ENCODE data around the gene DNAJB9. TPM values are rescaled to one million over a fixed set of nuclear protein-coding genes. Genes with fewer than 3 reads are reported as not detected.

Gene DNAJB9
- total RNA-seq, 3 donors from 2014 or later: 36.3 to 51.2 (median 41.0) TPM

GRCh38 chr7:108598153-108598552 lies 28.5 kb downstream of the DNAJB9 start:
- Histone ChIP-seq H3K4me3 (no peak overlapping the region), H3K4me1 (no peaks in the 10 kb centered on the region), H3K36me3 (no peaks in the 10 kb centered on the region), H3K9me3 (no peaks in the 10 kb centered on the region), H3K27me3 (no peaks in the 10 kb centered on the region), H3K27ac (no peak overlapping the region)
- DNase-seq (ENCODE audit: low spot score in 2 of 2): no peak
- intact Hi-C loops (cut with DNase I; ENCODE audit: low total_unique reads): no loop called here
- no peak for TF ChIP-seq POLR2AphosphoS5 (IDR thresholded peaks at IDR 0.05)
- no peak for TF ChIP-seq CTCF (IDR thresholded peaks at IDR 0.05)
- no peak for TF ChIP-seq POLR2A (IDR thresholded peaks at IDR 0.05)

GRCh38 chr7:108598914-108599580 lies 29.4 kb downstream of the DNAJB9 start:
- no peak for TF ChIP-seq POLR2A (IDR thresholded peaks at IDR 0.05)
- no peak for TF ChIP-seq CTCF (IDR thresholded peaks at IDR 0.05)
- TF ChIP-seq POLR2AphosphoS5 (IDR thresholded peaks at IDR 0.05): no peak

GRCh38 chr7:108600399-108600798 lies 30.7 kb downstream of the DNAJB9 start:
- TF ChIP-seq POLR2AphosphoS5 (IDR thresholded peaks at IDR 0.05) (no peak), CTCF (IDR thresholded peaks at IDR 0.05) (no peak), POLR2A (IDR thresholded peaks at IDR 0.05) (no peak)
- DNase-seq (ENCODE audit: low spot score in 2 of 2): no peak
- Histone ChIP-seq H3K27ac (no peak overlapping the region), H3K27me3 (no peaks in the 10 kb centered on the region), H3K36me3 (no peaks in the 10 kb centered on the region), H3K9me3 (no peaks in the 10 kb centered on the region), H3K4me1 (no peaks in the 10 kb centered on the region), H3K4me3 (no peak overlapping the region)
- intact Hi-C loops (cut with DNase I; ENCODE audit: low total_unique reads): no loop called here

More at GRCh38 chr7:108598914-108599580, 29.4 kb downstream of the DNAJB9 start:
- H3K4me3 ChIP-seq: no peak overlapping the region
- intact Hi-C loops (cut with DNase I; ENCODE audit: low total_unique reads): no loop called here
- DNase-seq (ENCODE audit: low spot score in 2 of 2): no peak
- H3K27me3 ChIP-seq: no peaks in the 10 kb centered on the region
- no peaks in the 10 kb centered on the region for H3K36me3 ChIP-seq
- no peaks in the 10 kb centered on the region for H3K9me3 ChIP-seq
- H3K27ac ChIP-seq: no peak overlapping the region
- H3K4me1 ChIP-seq: no peaks in the 10 kb centered on the region

- H3K4me3 ChIP-seq: no peak overlapping the region
- no peaks in the 10 kb centered on the region for H3K36me3 ChIP-seq
- H3K27ac ChIP-seq: no peak overlapping the region
- no peak for TF ChIP-seq CTCF (IDR thresholded peaks at IDR 0.05)
- TF ChIP-seq POLR2A (IDR thresholded peaks at IDR 0.05): no peak
- TF ChIP-seq POLR2AphosphoS5 (IDR thresholded peaks at IDR 0.05): no peak
- intact Hi-C loops (cut with DNase I; ENCODE audit: low total_unique reads): no loop called here
- no peak for DNase-seq (ENCODE audit: low spot score in 2 of 2)
- H3K9me3 ChIP-seq: no peaks in the 10 kb centered on the region
- H3K4me1 ChIP-seq: no peaks in the 10 kb centered on the region
- no peaks in the 10 kb centered on the region for H3K27me3 ChIP-seq
Measured at GRCh38 chr7:108603656-108604306, 34.1 kb downstream of the DNAJB9 start.

- Histone ChIP-seq H3K27ac (no peak overlapping the region), H3K36me3 (no peaks in the 10 kb centered on the region), H3K9me3 (no peaks in the 10 kb centered on the region), H3K4me3 (no peak overlapping the region), H3K4me1 (no peaks in the 10 kb centered on the region), H3K27me3 (no peaks in the 10 kb centered on the region)
- intact Hi-C loops (cut with DNase I; ENCODE audit: low total_unique reads): no loop called here
- DNase-seq (ENCODE audit: low spot score in 2 of 2): no peak
- TF ChIP-seq POLR2AphosphoS5 (IDR thresholded peaks at IDR 0.05): no peak
- no peak for TF ChIP-seq POLR2A (IDR thresholded peaks at IDR 0.05)
- TF ChIP-seq CTCF (IDR thresholded peaks at IDR 0.05): no peak
Measured at GRCh38 chr7:108604307-108605077, 34.8 kb downstream of the DNAJB9 start.
